ENCODE data around the gene TMEM130. TPM values are rescaled to one million over a fixed set of nuclear protein-coding genes. Genes with fewer than 3 reads are reported as not detected.

Gene TMEM130
- total and polyA plus RNA-seq, 10 of the 15 experiments (the other 5 are each of a cell fraction or from before 2014, with no cell fraction given) = 0.04 to 0.15 (median 0.11) TPM; not detected in 7

DNA sequence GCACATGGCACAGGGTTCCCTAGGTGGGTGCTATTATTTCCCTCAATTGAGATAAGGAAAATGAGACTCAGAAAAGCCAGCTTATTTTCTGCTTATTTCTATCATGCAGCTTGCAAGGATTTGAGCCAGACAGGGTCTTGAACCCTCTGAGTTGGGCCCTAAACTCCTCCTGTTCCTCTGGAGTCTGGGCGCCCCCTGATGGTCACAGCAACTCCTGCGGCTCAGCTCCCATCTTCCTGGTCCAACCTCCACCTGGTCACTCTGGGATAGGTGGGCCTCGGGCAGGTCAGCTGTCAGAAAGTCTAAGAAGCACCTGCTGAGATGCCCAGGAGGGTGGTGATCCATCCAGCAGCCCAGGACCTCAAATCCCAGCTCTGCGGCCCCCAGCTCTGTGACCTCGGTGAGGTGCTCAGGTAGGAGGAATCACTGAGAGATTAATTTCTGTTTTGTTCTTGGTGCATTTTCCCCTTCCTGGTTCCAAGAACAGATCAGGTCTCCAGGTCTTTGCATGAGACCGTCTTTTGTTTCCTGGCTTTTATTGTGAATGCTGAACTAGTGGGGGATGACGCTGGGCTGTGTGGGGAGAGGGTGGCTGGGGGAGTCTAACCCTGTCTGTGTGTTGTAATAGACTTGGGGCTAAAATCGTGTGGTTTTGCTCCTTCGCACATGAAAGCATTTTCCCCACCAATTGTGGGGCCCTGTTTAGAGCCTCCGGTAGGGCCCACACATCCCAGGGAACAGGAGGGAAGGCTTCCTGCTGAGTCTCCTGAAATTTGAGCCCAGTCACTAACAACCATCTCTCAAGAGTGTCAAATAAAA, 32.8 kb downstream of the TMEM130 start:
- ChIA-PET CTCF (interaction anchor here (0.7 to 9.2 kb wide), 17 partner anchors 10 to 417 kb away, joined by 3 to 128 read pairs (median 4); no protein-coding TSS in a partner anchor), RAD21 (ENCODE audit: unreplicated experiment) (interaction anchor here (0.8 to 1.1 kb wide), 6 partner anchors 91 to 417 kb away, joined by 3 to 7 read pairs (median 4); no protein-coding TSS in a partner anchor), SMC1A (ENCODE audit: uncharacterized antibody, unreplicated experiment) (interaction anchor here (0.6 to 1.2 kb wide), 8 partner anchors 15 to 426 kb away, joined by 3 to 6 read pairs (median 3); no protein-coding TSS in a partner anchor), POLR2A (interaction anchor here (0.5 to 0.6 kb wide), 3 partner anchors 53 to 790 kb away, joined by 3 to 6 read pairs (median 4); no protein-coding TSS in a partner anchor)
- 9% methylated on average over 10 of the region's 10 CpGs for WGBS (ENCODE audit: insufficient coverage, insufficient replicate concordance, low lambda C conversion rate, missing lambda C conversion rate)
- peak overlapping the region; percentile 17 for H2AFZ ChIP-seq (ENCODE audit: control insufficient read depth, low read depth, low read length)
- no peaks in the 10 kb centered on the region for H3K9me3 ChIP-seq (replicated peaks; ENCODE audit: control insufficient read depth, insufficient read depth, low read length)
- ATAC-seq (peak; percentile 85), FAIRE-seq (peak; percentile 72), DNase-seq (ENCODE audit: low read depth, low spot score) (no peak)
- H4K20me1 ChIP-seq (ENCODE audit: control insufficient read depth, insufficient read depth) = no peaks in the 10 kb centered on the region
- H3K9ac ChIP-seq (ENCODE audit: control insufficient read depth, insufficient read depth, low read length) = no peak overlapping the region
- no peaks in the 10 kb centered on the region for H3K27me3 ChIP-seq (replicated peaks in 1 of 2; ENCODE audit: control insufficient read depth in 2 of 2, insufficient read depth in 2 of 2, low read length in 1 of 2)
- intact Hi-C loops (cut with micrococcal nuclease; ENCODE audit: unreplicated experiment) = loop anchor here (1.0 kb wide), 2 partner anchors 104 to 404 kb away; no protein-coding TSS in a partner anchor
- H3K4me3 ChIP-seq = no peak overlapping the region
- BruUV-seq (replicated peaks) = no TSS peak
- no peak overlapping the region for H3K4me2 ChIP-seq (ENCODE audit: control insufficient read depth, insufficient read depth)
- no peaks in the 10 kb centered on the region; the same call in 1 of the 2 replicates for H3K4me1 ChIP-seq (ENCODE audit: control insufficient read depth, insufficient read depth, low read length)
- H3K79me2 ChIP-seq (ENCODE audit: control insufficient read depth, insufficient read depth, low read length) = no peaks in the 10 kb centered on the region
- no peaks in the 10 kb centered on the region for H3K36me3 ChIP-seq (ENCODE audit: control insufficient read depth in 2 of 2, insufficient read depth in 2 of 2, low read length in 1 of 2)
- no peak overlapping the region for H3K27ac ChIP-seq (ENCODE audit: control insufficient read depth, insufficient read depth)
- in situ Hi-C loops (cut with MboI) = no loop called here
- TF ChIP-seq TBL1XR1 (IDR thresholded peaks at IDR 0.05; ENCODE audit: low read depth, low read length) (no peak), EED (IDR thresholded peaks at IDR 0.05; ENCODE audit: low read depth) (no peak), PAX8 (IDR thresholded peaks at IDR 0.05) (no peak), SIN3A (IDR thresholded peaks at IDR 0.05; ENCODE audit: low read depth, low read length) (no peak), NRF1 (conservative IDR thresholded peaks at IDR 0.05; ENCODE audit: low read depth, low read length) (no peak), TAF1 (IDR thresholded peaks at IDR 0.05; ENCODE audit: borderline replicate concordance, low read depth, low read length) (no peak), FOXK2 (IDR thresholded peaks at IDR 0.05) (no peak), RFX5 (IDR thresholded peaks at IDR 0.05; ENCODE audit: low read depth, low read length) (no peak), GATAD2B (conservative IDR thresholded peaks at IDR 0.05; ENCODE audit: low read depth) (no peak), SMC3 (IDR thresholded peaks at IDR 0.05; ENCODE audit: borderline replicate concordance, low read length) (peak; percentile 83), NFXL1 (IDR thresholded peaks at IDR 0.05; ENCODE audit: borderline replicate concordance) (no peak), YY1 (IDR thresholded peaks at IDR 0.05; ENCODE audit: low read depth, low read length) (peak; percentile 42; the same call in 1 of the 2 replicates), ATF7 (IDR thresholded peaks at IDR 0.05; ENCODE audit: low read depth) (no peak)
- TF ChIP-seq, protein P1, sequence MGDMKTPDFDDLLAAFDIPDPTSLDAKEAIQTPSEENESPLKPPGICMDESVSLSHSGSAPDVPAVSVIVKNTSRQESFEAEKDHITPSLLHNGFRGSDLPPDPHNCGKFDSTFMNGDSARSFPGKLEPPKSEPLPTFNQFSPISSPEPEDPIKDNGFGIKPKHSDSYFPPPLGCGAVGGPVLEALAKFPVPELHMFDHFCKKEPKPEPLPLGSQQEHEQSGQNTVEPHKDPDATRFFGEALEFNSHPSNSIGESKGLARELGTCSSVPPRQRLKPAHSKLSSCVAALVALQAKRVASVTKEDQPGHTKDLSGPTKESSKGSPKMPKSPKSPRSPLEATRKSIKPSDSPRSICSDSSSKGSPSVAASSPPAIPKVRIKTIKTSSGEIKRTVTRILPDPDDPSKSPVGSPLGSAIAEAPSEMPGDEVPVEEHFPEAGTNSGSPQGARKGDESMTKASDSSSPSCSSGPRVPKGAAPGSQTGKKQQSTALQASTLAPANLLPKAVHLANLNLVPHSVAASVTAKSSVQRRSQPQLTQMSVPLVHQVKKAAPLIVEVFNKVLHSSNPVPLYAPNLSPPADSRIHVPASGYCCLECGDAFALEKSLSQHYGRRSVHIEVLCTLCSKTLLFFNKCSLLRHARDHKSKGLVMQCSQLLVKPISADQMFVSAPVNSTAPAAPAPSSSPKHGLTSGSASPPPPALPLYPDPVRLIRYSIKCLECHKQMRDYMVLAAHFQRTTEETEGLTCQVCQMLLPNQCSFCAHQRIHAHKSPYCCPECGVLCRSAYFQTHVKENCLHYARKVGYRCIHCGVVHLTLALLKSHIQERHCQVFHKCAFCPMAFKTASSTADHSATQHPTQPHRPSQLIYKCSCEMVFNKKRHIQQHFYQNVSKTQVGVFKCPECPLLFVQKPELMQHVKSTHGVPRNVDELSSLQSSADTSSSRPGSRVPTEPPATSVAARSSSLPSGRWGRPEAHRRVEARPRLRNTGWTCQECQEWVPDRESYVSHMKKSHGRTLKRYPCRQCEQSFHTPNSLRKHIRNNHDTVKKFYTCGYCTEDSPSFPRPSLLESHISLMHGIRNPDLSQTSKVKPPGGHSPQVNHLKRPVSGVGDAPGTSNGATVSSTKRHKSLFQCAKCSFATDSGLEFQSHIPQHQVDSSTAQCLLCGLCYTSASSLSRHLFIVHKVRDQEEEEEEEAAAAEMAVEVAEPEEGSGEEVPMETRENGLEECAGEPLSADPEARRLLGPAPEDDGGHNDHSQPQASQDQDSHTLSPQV (IDR thresholded peaks at IDR 0.05) = no peak
- TF ChIP-seq, protein P2, sequence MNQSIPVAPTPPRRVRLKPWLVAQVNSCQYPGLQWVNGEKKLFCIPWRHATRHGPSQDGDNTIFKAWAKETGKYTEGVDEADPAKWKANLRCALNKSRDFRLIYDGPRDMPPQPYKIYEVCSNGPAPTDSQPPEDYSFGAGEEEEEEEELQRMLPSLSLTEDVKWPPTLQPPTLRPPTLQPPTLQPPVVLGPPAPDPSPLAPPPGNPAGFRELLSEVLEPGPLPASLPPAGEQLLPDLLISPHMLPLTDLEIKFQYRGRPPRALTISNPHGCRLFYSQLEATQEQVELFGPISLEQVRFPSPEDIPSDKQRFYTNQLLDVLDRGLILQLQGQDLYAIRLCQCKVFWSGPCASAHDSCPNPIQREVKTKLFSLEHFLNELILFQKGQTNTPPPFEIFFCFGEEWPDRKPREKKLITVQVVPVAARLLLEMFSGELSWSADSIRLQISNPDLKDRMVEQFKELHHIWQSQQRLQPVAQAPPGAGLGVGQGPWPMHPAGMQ (IDR thresholded peaks at IDR 0.05; ENCODE audit: borderline replicate concordance) = no peak
- TF ChIP-seq, protein P3, sequence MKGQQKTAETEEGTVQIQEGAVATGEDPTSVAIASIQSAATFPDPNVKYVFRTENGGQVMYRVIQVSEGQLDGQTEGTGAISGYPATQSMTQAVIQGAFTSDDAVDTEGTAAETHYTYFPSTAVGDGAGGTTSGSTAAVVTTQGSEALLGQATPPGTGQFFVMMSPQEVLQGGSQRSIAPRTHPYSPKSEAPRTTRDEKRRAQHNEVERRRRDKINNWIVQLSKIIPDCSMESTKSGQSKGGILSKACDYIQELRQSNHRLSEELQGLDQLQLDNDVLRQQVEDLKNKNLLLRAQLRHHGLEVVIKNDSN (IDR thresholded peaks at IDR 0.05; ENCODE audit: borderline replicate concordance, extremely low read length, insufficient read depth, low read depth, low read length) = no peak

Data from GM12878 (cell line).